Heart right ventricle (tissue), 16 donors: Measurements from ENCODE around the gene AKT1S1. TPM values are rescaled to one million over a fixed set of nuclear protein-coding genes. Genes with fewer than 3 reads are reported as not detected.
A peak's percentile ranks its signal among the peaks of the same experiment; 100 is the strongest.

Experiments
- ATAC-seq, 8 donors: fragments of 200-7000 bp; cut with Tn5 transposase; one replicate each; pipeline ENCODE4 v1.9.1; 2020; ENCODE audit warnings: mild to moderate bottlenecking in 8 of 8, moderate library complexity in 8 of 8, moderate number of reproducible peaks in 1 of 8
- DNase-seq, 2 donors: peaks; one replicate each; pipeline ENCODE4 v3.0.0-alpha.2; 2020
- H3K27ac ChIP-seq, 10 donors: fragments of 200-600 bp; sonication (generic) in 2 of 10; one replicate each; pipeline versions ENCODE4 v1.5.0 to v1.8.0; 2020 to 2022; ENCODE audit warnings: mild to moderate bottlenecking in 3 of 10
- H3K27me3 ChIP-seq, 7 donors: fragments of 200-600 bp; one replicate each; pipeline ENCODE4 v1.8.0; 2021 to 2022; ENCODE audit warnings: mild to moderate bottlenecking in 2 of 7
- H3K36me3 ChIP-seq, 9 donors: fragments of 200-600 bp; sonication (generic) in 1 of 9; one replicate each; pipeline versions ENCODE4 v1.5.0 to v1.8.0; 2020 to 2022; ENCODE audit warnings: mild to moderate bottlenecking in 2 of 9
- H3K4me1 ChIP-seq, 9 donors: fragments of 200-600 bp; sonication (generic) in 1 of 9; one replicate each; pipeline versions ENCODE4 v1.5.0 to v1.8.0; 2020 to 2022; ENCODE audit warnings: mild to moderate bottlenecking in 4 of 9
- H3K4me3 ChIP-seq, 10 donors: fragments of 200-600 bp; sonication (generic) in 2 of 10; one replicate each; pipeline versions ENCODE4 v1.5.0 to v1.8.0; 2020 to 2022; ENCODE audit warnings: mild to moderate bottlenecking in 7 of 10, moderate library complexity in 2 of 10
- H3K9me3 ChIP-seq, 11 donors: fragments of 200-600 bp in 10 of 11; sonication (generic) in 2 of 11; one replicate each; pipeline versions ENCODE4 v1.5.0 to v1.8.0; 2013 to 2022; ENCODE audit warnings: mild to moderate bottlenecking in 2 of 11, control low read depth in 1 of 11, moderate library complexity in 1 of 11
- CTCF ChIP-seq, 9 donors: fragments of 200-600 bp; sonication (generic) in 2 of 9; IDR thresholded peaks; one replicate each; pipeline versions ENCODE4 v1.5.0 to v1.8.0; 2021 to 2022; ENCODE audit warnings: antibody characterized with exemption in 9 of 9, mild to moderate bottlenecking in 5 of 9, moderate library complexity in 1 of 9
- WGBS, 2 donors: extraction: QIAGEN DNeasy Blood & Tissue Kit; methylation state at CpG; one replicate each; pipeline ENCODE4 v1.1.7; 2013; ENCODE audit warnings: inconsistent platforms in 1 of 2; 5-methylcytosine and 5-hydroxymethylcytosine counted together
- intact Hi-C, 10 donors: fragments of 100-400 bp; cut with DNase I; formaldehyde crosslinking; loops; one replicate each; pipeline versions ENCODE4 v1.11.1 to v1.14.2; 2022
- polyA plus RNA-seq, 2 donors: library from polyadenylated mRNA; stranded (reverse); fragments of 200-250 nt; gene quantifications; one replicate each; pipeline ENCODE4 v1.2.3, GENCODE V29; 2013
- total RNA-seq, 10 donors: library from RNA; stranded (reverse); fragmentation: NEBNext Ultra II Directional in 3 of 10; extraction: Animal tissue kit (Norgen Biotek cat#: 25700) in 3 of 10; gene quantifications; one replicate each; pipeline versions ENCODE4 v1.2.1 to v1.2.4, GENCODE V29; 2021 to 2023
- donor health status: Arrhythmogenic right ventricular cardiomyopathy.
- donor health status: ischemic (EF 13 %, LVEDD 7.1; RV severe dilation, severe dysfunction).
- donor health status: healthy with polysubstance abuse.
- donor health status: DM: no; HTN: yes; CAD: no.
- donor health status: DM: no; HTN: no; CAD: no.
- donor health status: ischemic (EF 25% LVEDD 6.9; RV normal size, moderate dysfunction).
- donor health status: ischemic (EF 25% LVEDD 5.7; RV mildly dilated, moderate dysfunction).
- donor health status: healthy.
- donor health status: DM: yes; HTN: yes; CAD: no.
- donor health status: Ischemic cardiomyopathy.
- donor health status: ischemic (EF 35%, LVEDD 5.7; RV mildly dilated, moderate dysfunction).
- donor health status: nonischemic (EF 11% LVEDD 7.7; RV severe dilation, severe dysfunction).
- donor health status: DM: yes; HTN: yes; CAD: no.
- donor health status: PGD.
- donor health status: ischemic (EF 29% LVEDD 5.4; RV normal size, mild dysfunction).
- donor health status: nonischemic (EF 23%, LVEDD 6.1; RV moderate dilation, normal function).

Gene AKT1S1
- total and polyA plus RNA-seq, 12 donors = 26.0 to 51.9 (median 32.8) TPM

- H3K36me3 ChIP-seq = peaks cover 0 to 82% (median 39%) of the 10 kb centered on the region in 9 donors
- WGBS, 2 donors = 91 to 92% methylated on average over 26 of the region's 26 CpGs
- intact Hi-C loops = no loop called here
- no peak for DNase-seq
- H3K4me1 ChIP-seq = peaks cover 7 to 28% (median 16%) of the 10 kb centered on the region in 9 donors
- H3K27me3 ChIP-seq = no peaks in the 10 kb centered on the region
- no peak for ATAC-seq
- TF ChIP-seq CTCF (IDR thresholded peaks at IDR 0.05) = no peak
- no peaks in the 10 kb centered on the region for H3K9me3 ChIP-seq
- no peak overlapping the region for H3K27ac ChIP-seq
- H3K4me3 ChIP-seq = no peak overlapping the region
Measured at GRCh38 chr19:49857061-49857837, 19.9 kb downstream of the AKT1S1 start.

GRCh38 chr19:49856574-49857021 is 20.6 kb downstream of the AKT1S1 start:
- Histone ChIP-seq H3K27ac (no peak overlapping the region), H3K9me3 (no peaks in the 10 kb centered on the region), H3K4me3 (no peak overlapping the region), H3K36me3 (peaks cover 0 to 75% (median 36%) of the 10 kb centered on the region in 9 donors), H3K27me3 (no peaks in the 10 kb centered on the region), H3K4me1 (peaks cover 9 to 34% (median 22%) of the 10 kb centered on the region in 9 donors)
- intact Hi-C loops = no loop called here
- ATAC-seq (peak in 1 of 8 donors; percentile 6), DNase-seq (no peak)
- WGBS, 2 donors = 93% methylated on average over 17 to 18 of the region's 18 CpGs
- no peak for TF ChIP-seq CTCF (IDR thresholded peaks at IDR 0.05)

- no peak overlapping the region for H3K4me3 ChIP-seq
- H3K36me3 ChIP-seq = peaks cover 0 to 68% (median 32%) of the 10 kb centered on the region in 9 donors
- no peaks in the 10 kb centered on the region for H3K27me3 ChIP-seq
- H3K4me1 ChIP-seq = peaks cover 9 to 34% (median 22%) of the 10 kb centered on the region in 9 donors
- ATAC-seq = no peak
- H3K9me3 ChIP-seq = no peaks in the 10 kb centered on the region
- DNase-seq = no peak
- TF ChIP-seq CTCF (IDR thresholded peaks at IDR 0.05) = no peak
- intact Hi-C loops = no loop called here
- H3K27ac ChIP-seq = no peak overlapping the region
- WGBS, 2 donors = 84 to 85% methylated on average over 21 of the region's 21 CpGs
Measured at GRCh38 chr19:49855676-49856573, 21.2 kb downstream of the AKT1S1 start.

GRCh38 chr19:49855277-49855675 is 21.9 kb downstream of the AKT1S1 start:
- Histone ChIP-seq H3K4me1 (peaks cover 9 to 35% (median 22%) of the 10 kb centered on the region in 9 donors), H3K4me3 (no peak overlapping the region), H3K27me3 (no peaks in the 10 kb centered on the region), H3K36me3 (peaks cover 0 to 62% (median 30%) of the 10 kb centered on the region in 9 donors), H3K27ac (peak overlapping the region in 1 of 10 donors; percentile 16), H3K9me3 (no peaks in the 10 kb centered on the region)
- intact Hi-C loops = no loop called here
- WGBS, 2 donors = 91% methylated on average over 12 of the region's 12 CpGs
- ATAC-seq (no peak), DNase-seq (no peak)
- no peak for TF ChIP-seq CTCF (IDR thresholded peaks at IDR 0.05)
